Amygdala (tissue), 56 donors: ENCODE measurements around the gene NAT8L.
"Not testable (repeated sequence)": the region's sequence is repeated elsewhere in the genome, so short reads cannot be mapped to it uniquely, and the experiment has no call there.

Source experiments
- DNase-seq, 56 donors: peaks; one replicate each; lab custom pipeline; 2025; lab: John Stamatoyannopoulos, UW

Gene NAT8L

GRCh38 chr4:2059046-2059725 is at the start of gene NAT8L:
TSS of gene NAT8L (plus strand) at chr4:2059327. CDS start at chr4:2059512, 185 bp downstream.
- DNase-seq: peak in 45 of 56 donors; percentile 32 to 88 (median 65)

- DNase-seq: peak in 35 of 56 donors; percentile 9 to 72 (median 43)
These were observed 49.4 kb upstream of the NAT8L start for GRCh38 chr4:2009651-2010233.

DNA sequence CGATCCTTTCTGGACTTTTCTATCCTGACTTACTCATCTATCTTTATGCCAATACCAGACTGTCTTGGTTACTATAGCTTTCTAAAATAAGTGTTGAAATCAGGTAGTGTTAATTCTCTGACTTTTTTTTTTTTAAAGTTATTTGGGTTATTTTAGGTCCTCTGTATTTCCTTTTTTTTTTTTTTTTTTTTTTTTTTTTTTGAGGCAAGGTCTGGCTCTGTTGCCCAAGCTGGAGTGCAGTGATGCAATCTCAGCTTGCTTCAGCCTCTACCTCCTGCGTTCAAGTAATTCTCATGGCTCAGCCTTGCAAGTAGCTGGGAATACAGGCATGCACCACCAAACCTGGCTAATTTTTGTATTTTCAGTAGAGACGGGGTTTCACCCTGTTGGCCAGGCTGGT is 47.5 kb upstream of the NAT8L start:
- no peak for DNase-seq

GRCh38 chr4:2015008-2015407 is 44.1 kb upstream of the NAT8L start:
- no peak for DNase-seq

- not testable (repeated sequence) for DNase-seq
These were observed 37.6 kb upstream of the NAT8L start for GRCh38 chr4:2021358-2022018.

DNA sequence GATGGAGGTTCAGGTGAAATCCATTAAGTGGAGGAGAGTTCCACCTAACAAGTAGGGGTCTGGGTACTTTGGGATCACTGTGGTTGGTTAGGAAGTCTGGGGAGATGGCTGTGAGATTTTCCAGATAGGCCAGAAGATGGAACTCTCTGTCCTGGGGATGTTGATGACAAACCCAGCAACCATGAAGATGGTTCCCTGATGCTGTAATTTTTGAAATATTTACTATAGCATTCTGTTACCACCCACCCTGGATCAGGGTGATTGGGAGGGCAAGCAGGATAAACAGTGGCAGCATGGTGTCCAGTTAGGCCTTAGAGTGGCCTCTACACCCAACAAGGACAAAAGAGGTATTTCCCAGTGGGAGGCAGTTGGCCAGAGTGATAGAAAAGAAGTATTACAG is 34.4 kb upstream of the NAT8L start:
- DNase-seq: no peak

- no peak for DNase-seq
These were observed 33.3 kb upstream of the NAT8L start for GRCh38 chr4:2025817-2026216.

DNA sequence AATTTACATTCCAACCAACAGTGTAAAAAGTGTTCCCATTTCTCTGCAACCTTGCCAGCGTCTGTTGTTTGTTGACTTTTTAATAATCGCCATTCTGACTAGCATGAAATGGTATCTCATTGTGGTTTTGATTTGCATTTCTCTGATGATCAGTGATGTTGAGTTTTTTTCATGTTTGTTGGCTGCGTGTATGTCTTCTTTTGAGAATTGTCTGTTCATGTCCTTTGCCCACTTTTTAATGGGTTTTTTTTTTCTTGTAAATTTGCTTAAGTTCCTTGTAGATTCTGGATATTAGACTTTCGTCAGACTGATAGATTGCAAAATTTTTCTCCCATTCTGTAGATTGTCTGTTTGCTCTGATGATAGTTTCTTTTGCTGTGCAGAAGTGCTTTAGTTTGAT is 32.0 kb upstream of the NAT8L start:
- not testable (repeated sequence) for DNase-seq

DNA sequence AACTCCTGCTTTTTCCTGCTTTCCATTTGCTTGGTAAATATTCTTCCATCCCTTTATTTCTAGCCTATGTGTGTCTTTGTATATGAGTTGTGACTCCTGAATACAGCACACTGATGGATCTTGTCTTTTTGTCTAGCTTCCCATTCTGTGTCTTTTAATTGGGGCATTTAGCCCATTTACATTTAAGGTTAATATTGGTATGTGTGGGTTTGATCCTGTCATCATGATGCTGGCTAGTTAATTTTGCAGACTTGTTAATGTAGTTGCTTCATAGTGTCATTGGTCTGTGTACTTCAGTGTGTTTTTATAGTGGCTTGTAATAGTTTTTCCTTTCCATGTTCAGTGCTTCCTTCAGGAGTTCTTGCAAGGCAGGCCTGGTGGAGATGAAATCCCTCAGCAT is 28.0 kb upstream of the NAT8L start:
- DNase-seq: not testable (repeated sequence)

DNA sequence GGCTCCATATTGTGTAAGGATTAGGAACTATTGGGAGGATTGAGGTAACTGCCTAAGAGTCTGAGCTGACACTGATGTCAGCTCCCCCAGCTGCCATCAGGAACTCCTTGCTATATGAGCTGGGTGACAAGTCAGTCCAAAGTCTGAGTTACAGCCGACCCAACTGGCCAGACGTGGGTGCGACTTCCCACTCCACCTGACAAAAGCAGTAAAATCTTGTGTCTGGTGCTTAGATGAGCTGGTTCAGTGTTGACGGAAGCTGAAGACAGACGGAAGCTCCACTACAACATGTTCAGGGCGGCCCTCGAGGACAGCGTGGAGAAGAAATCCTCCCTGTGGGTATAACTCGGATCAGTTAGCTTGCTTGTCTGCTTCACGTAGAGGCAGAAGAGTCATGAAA is 22.8 kb upstream of the NAT8L start:
- no peak for DNase-seq

- DNase-seq: no peak
These were observed 22.3 kb upstream of the NAT8L start for GRCh38 chr4:2036866-2037265.

GRCh38 chr4:2040391-2041238 is 18.5 kb upstream of the NAT8L start:
- DNase-seq: no peak

- DNase-seq: peak in 54 of 56 donors; percentile 27 to 88 (median 70)
These were observed 17.6 kb upstream of the NAT8L start for GRCh38 chr4:2041239-2042130.

DNA sequence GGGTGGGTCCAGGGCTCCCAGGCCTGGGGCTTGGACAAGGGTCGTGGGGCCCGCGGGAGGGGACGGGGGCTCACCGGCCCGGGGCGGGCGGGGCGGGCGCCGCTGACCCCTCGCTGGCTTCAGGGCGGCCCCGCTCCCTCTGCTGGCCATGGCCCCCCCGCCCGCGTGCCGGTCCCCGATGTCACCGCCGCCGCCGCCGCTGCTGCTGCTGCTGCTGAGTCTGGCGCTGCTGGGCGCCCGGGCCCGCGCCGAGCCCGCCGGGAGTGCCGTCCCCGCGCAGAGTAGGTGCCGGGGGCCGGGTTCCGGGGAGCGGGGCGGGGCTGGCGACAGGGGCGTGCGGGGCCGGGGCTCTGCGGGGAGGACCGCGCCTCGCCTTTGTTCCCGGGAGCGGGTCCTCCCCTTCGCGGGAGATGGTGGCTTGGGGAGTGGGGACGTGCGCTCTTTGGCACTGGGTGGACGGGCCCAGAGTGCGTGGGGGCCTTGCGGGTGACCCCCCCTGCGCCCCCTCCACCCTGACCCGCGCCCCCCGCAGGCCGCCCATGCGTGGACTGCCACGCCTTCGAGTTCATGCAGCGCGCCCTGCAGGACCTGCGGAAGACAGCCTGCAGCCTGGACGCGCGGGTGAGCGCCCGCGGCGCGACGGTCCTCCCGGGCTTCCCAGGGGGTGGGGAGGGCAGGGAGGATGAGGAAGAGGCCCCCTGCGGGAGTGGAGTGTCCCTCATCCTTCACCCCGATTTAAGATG is 16.8 kb upstream of the NAT8L start:
- DNase-seq: peak in 10 of 56 donors; percentile 36 to 76 (median 56)

GRCh38 chr4:2042947-2043395 is 16.2 kb upstream of the NAT8L start:
- no peak for DNase-seq

- DNase-seq: no peak
These were observed 15.6 kb upstream of the NAT8L start for GRCh38 chr4:2043396-2044118.

GRCh38 chr4:2044119-2044485 is 15.0 kb upstream of the NAT8L start:
- DNase-seq: no peak
